Rectal smooth muscle tissue (tissue), 1 donor: ENCODE measurements around the gene RPS21.

ENCODE experiments used
- H3K27ac ChIP-seq: one replicate; pipeline ENCODE4 v1.7.0; 2013; ENCODE audit warnings: low read depth, low read length, inconsistent platforms
- H3K27me3 ChIP-seq: one replicate; pipeline ENCODE4 v1.7.0; 2013; ENCODE audit warnings: low read length; ENCODE audit not compliant: control insufficient read depth, insufficient read depth
- H3K36me3 ChIP-seq: one replicate; pipeline ENCODE4 v1.7.0; 2013; ENCODE audit warnings: low read length; ENCODE audit not compliant: control insufficient read depth, insufficient read depth
- H3K4me1 ChIP-seq: one replicate; pipeline ENCODE4 v1.7.0; 2013; ENCODE audit warnings: low read length; ENCODE audit not compliant: control insufficient read depth, insufficient read depth
- H3K4me3 ChIP-seq: one replicate; pipeline ENCODE4 v1.7.0; 2013; ENCODE audit warnings: low read length
- H3K9ac ChIP-seq: one replicate; pipeline ENCODE4 v1.7.0; 2013; ENCODE audit warnings: low read length

RPS21 gene

DNA sequence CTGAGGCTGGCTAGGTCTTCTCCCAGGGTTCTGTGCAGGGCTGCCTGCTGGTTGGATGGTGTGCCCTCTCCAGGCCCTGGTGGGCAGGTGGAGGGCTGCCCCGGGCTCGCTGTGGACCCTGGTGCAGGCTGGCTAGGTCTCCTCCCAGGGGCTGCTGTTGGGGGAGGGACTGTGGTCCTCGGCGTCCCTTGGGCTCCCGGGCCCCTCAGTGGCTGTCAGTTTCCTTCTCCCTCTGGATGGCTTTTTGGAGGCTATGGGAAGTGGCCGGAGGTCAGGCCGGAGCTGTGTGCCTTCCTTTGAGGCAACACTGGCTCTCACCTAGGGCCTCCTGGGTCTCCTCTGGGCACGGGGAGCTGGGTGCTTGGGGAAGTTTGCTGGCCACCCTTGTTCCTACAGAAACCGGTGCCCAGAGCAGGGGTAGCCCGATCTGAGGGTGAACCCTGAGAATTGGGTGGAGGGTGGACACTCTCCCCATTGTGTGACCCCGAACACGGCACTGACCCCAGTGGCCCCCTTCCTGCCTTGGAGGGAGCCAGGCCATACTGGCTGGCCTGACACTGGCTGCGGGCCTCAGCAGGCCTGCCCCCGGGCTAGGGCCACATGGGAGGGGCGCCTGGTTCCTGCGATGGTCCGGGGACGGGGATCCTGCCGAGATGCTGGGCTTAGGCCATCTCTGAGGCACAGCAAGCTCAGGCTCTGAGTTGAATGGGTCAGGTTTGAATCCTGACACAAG, 24.0 kb downstream of the RPS21 start:
- H3K4me1 ChIP-seq: peaks cover 12% of the 10 kb centered on the region
- H3K27me3 ChIP-seq: no peaks in the 10 kb centered on the region
- H3K36me3 ChIP-seq: no peaks in the 10 kb centered on the region
- no peak overlapping the region for H3K4me3 ChIP-seq
- H3K9ac ChIP-seq: no peak overlapping the region
- H3K27ac ChIP-seq: no peak overlapping the region

- Histone ChIP-seq H3K36me3 (no peaks in the 10 kb centered on the region), H3K27ac (no peak overlapping the region), H3K27me3 (no peaks in the 10 kb centered on the region), H3K9ac (no peak overlapping the region), H3K4me3 (peak overlapping the region; percentile 0), H3K4me1 (peaks cover 6% of the 10 kb centered on the region)
These were observed 24.7 kb downstream of the RPS21 start for GRCh38 chr20:62411479-62412193.

DNA sequence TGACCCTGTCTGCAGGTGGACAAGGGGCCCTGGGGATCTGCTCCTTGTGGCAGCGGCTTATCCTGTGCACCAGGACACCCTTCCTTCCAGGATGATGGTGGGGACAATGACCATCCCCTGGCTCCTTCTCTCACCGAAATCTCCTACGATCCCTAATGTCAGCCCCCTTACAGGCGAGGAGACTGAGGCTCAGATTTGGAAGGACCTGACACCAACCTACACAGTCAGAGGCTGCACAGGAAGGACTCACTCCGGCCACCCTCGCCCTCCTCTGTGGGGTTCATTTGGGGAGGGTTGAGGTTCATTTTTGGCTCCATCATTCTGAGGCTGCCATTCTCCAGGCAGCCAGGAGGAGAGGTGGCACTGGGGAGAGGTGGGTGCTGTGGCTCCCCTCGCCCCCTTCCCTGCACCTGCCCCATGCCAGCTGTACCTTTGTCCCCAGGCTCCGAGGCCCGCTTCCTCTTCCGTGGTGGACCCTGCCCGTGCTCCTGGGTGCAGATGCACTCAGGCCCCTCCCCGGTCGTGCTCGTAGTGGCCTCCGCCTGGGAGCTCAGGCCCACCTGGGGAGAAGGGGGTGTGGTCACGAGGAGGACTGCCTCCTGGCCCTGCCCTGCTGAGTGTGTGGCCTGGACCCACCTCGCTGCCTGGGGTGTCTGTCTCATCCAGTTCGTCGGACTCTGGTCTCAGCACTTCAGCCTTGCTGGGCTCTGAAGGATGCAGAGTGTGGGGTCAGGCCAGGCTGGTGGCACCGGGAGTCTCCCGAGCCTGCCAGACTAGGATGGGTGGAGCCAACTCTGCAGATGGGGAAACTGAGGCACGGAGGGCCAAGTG, 25.5 kb downstream of the RPS21 start:
- peaks cover 5% of the 10 kb centered on the region for H3K4me1 ChIP-seq
- no peaks in the 10 kb centered on the region for H3K36me3 ChIP-seq
- H3K4me3 ChIP-seq: peak overlapping the region; percentile 29
- no peaks in the 10 kb centered on the region for H3K27me3 ChIP-seq
- H3K27ac ChIP-seq: no peak overlapping the region
- H3K9ac ChIP-seq: no peak overlapping the region

DNA sequence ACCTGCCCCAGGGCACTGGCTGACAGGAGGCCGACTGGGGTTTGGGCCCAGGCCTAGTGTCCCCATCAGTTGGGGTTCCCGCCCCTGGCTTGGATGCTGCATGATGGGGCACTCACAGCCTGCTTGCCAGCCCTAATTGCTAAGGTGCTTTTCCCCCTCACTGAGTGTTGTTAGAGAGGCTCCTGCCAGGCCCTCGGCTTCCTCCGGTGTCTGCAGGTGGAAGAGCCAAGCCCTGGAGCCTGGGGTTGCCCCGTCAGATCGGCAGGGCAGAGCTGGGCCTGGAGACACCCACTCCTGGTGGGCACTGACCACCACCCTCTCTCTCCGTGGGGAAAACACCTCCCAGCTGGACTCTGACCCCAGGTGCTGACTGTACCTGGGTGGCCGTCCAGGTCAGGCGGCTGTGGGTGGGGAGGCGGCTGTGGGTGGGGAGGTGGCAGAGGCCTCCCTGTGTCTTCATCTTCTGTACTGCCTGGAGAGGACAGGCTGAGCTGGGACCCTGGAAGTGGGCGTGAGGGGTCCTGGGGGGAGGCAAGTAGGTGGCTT, 26.2 kb downstream of the RPS21 start:
- Histone ChIP-seq H3K27ac (no peak overlapping the region), H3K27me3 (no peaks in the 10 kb centered on the region), H3K36me3 (no peaks in the 10 kb centered on the region), H3K4me1 (peaks cover 3% of the 10 kb centered on the region), H3K9ac (no peak overlapping the region), H3K4me3 (peak overlapping the region; percentile 29)

DNA sequence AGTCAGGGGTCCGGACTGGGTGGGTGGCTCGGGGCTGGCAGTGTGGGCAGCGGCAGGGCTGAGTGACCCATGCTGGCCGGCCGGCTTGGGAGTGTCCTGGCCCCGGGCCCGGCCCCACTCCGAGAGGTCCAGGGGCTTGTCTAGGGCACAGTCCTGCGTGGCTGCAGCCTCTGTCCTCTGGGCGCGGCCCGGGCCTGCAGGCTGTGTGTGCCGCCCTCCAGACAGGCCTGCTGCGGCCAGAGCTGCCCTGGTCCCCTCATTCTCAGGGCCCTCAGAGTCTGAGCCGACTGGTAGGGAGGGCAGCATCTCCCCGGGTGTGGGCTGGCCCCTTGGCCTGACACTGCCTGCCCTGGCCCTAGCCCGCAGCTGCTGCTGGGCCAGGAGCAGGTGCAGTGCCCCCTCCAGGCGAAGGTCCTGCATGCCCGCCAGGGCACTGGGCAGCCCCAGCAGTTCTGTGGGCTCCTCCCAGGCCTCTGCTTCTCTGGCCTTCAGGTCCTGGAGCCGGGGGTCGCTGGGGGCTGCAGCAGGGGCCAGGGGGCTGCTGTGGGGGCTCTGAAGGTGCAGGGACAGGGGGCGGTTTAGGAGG, 27.1 kb downstream of the RPS21 start:
- H3K4me3 ChIP-seq: no peak overlapping the region
- H3K27me3 ChIP-seq: no peaks in the 10 kb centered on the region
- peaks cover 3% of the 10 kb centered on the region for H3K4me1 ChIP-seq
- H3K9ac ChIP-seq: no peak overlapping the region
- no peak overlapping the region for H3K27ac ChIP-seq
- no peaks in the 10 kb centered on the region for H3K36me3 ChIP-seq

DNA sequence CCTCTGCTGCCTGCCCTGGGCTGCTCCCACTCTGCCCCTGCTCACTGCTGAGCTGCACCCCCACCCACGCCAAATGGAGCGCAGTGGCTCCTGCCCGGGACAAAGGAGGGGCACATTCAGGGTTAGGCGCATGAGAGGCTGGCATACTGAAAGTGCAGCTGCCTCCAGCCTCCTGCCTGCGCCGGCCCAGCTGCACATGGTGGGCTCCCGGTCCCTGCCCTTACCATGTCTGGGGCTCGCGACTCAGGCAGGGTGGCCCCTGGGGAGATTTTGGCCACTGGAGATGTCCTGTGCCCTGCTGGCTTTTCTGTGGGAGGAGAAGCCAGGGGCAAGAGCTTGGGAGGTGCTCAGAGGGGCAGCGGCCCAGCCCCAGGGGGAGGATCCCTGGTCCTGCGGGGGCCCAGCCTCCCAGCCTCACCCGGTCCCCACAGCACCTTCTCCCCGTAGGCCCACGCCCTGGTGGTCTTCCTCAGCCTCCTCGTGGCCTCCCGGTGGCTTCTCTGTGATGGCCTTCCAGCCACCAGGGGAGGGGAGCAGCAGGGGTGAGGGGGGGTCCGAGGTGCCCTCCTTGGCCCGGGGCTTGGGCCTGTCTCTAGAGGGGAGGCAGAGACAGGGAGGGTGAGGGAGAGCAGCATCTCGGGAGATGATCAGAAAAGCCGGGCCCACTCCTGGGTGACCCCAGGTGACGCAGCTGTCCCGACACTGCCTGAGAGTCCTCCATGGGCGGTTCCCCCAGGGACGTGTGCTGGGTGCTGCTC, 28.6 kb downstream of the RPS21 start:
- Histone ChIP-seq H3K4me3 (no peak overlapping the region), H3K9ac (no peak overlapping the region), H3K27me3 (no peaks in the 10 kb centered on the region), H3K27ac (no peak overlapping the region), H3K4me1 (peaks cover 1% of the 10 kb centered on the region), H3K36me3 (no peaks in the 10 kb centered on the region)

DNA sequence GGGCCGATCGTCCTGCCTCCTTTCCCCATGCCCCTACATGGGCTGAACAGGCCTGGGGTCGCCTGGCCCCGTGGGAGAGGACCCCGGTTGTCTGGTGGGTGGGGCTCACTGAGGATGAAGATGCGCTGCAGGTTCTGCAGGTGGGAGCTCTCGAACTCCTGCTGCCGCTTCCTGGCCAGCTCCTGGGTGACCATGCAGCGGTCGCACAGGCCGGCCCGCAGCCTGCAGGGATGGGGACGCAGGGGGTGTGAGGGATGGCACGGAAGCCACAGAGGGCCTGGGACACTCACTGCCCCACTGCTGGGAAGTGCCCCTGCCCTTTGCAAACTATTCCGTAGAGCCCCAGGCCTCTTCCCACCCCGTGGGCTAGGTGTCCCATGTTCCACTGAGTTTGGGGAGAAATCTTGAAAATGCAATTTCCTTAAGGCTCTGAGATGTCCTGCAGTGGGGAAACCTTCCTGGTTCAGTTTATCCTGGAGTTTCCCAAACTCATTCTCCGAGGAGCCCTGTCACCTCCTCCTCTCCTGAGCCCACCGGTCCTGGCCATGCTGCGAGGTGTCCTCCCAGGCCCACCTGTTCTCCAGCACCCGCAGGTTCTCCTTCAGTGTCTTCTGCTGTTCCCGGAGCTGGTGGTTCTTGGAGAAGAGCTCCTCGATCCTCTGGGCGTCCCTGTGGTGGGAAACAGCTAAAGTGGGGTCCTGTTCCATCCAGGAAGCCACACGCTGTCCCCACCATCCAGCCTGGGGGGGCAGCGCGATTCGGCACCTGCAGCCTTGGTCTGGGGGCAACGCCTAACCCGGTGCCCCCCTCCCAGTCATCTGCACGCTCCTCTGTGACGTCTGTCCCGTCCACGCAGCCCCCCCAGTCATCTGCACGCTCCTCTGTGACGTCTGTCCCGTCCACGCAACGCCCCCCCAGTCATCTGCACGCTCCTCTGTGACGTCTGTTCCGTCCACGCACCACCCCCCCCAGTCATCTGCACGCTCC, 30.0 kb downstream of the RPS21 start:
- H3K36me3 ChIP-seq: no peaks in the 10 kb centered on the region
- H3K27me3 ChIP-seq: no peaks in the 10 kb centered on the region
- H3K4me3 ChIP-seq: no peak overlapping the region
- no peaks in the 10 kb centered on the region for H3K4me1 ChIP-seq
- no peak overlapping the region for H3K9ac ChIP-seq
- no peak overlapping the region for H3K27ac ChIP-seq

GRCh38 chr20:62417981-62418708, 31.2 kb downstream of the RPS21 start:
- Histone ChIP-seq H3K4me1 (no peaks in the 10 kb centered on the region), H3K4me3 (no peak overlapping the region), H3K27ac (no peak overlapping the region), H3K27me3 (no peaks in the 10 kb centered on the region), H3K36me3 (no peaks in the 10 kb centered on the region), H3K9ac (no peak overlapping the region)

- Histone ChIP-seq H3K4me3 (no peak overlapping the region), H3K27me3 (no peaks in the 10 kb centered on the region), H3K36me3 (no peaks in the 10 kb centered on the region)
These were observed 32.0 kb downstream of the RPS21 start for GRCh38 chr20:62418709-62419487.

GRCh38 chr20:62419759-62420158, 32.9 kb downstream of the RPS21 start:
- H3K36me3 ChIP-seq: no peaks in the 10 kb centered on the region
- H3K4me1 ChIP-seq: no peaks in the 10 kb centered on the region

More at GRCh38 chr20:62418709-62419487, 32.0 kb downstream of the RPS21 start:
- Histone ChIP-seq H3K27ac (no peak overlapping the region), H3K9ac (no peak overlapping the region), H3K4me1 (no peaks in the 10 kb centered on the region)

More at GRCh38 chr20:62419759-62420158, 32.9 kb downstream of the RPS21 start:
- no peak overlapping the region for H3K27ac ChIP-seq
- no peaks in the 10 kb centered on the region for H3K27me3 ChIP-seq
- no peak overlapping the region for H3K9ac ChIP-seq
- H3K4me3 ChIP-seq: no peak overlapping the region
